DOHH2 (cell line): ENCODE measurements around the gene PLK2.

Experiments used
- H3F3A ChIP-seq: fragments of 200-600 bp; sonication (generic), shearing (Covaris generic); 2 replicates; pipeline ENCODE4 v1.6.0; 2016; ENCODE audit warnings: antibody characterized with exemption, mild to moderate bottlenecking; ENCODE audit not compliant: control insufficient read depth, insufficient read depth
- H3K27ac ChIP-seq: fragments of 200-600 bp; sonication (generic); 2 replicates; pipeline ENCODE4 v1.5.1; 2014; ENCODE audit warnings: low read depth, mild to moderate bottlenecking, low read length, moderate library complexity
- H3K27me3 ChIP-seq: fragments of 200-600 bp; sonication (generic); 2 replicates; pipeline ENCODE4 v1.6.1; 2014; ENCODE audit warnings: mild to moderate bottlenecking, low read length, mixed read lengths; ENCODE audit not compliant: control insufficient read depth
- H3K36me3 ChIP-seq: fragments of 200-600 bp; sonication (generic); 2 replicates; pipeline ENCODE4 v1.6.1; 2014; ENCODE audit warnings: mild to moderate bottlenecking, low read length, moderate library complexity, mixed read lengths; ENCODE audit not compliant: control insufficient read depth
- H3K4me1 ChIP-seq: fragments of 200-600 bp; sonication (generic); 2 replicates; pipeline ENCODE4 v1.6.1; 2014; ENCODE audit warnings: mild to moderate bottlenecking, low read length, mixed read lengths; ENCODE audit not compliant: control insufficient read depth
- H3K4me2 ChIP-seq: fragments of 200-600 bp; sonication (generic); 2 replicates; pipeline ENCODE4 v1.6.0; 2014; ENCODE audit warnings: mild to moderate bottlenecking, low read length, moderate library complexity
- H3K4me3 ChIP-seq: fragments of 200-600 bp; sonication (generic); 2 replicates; pipeline ENCODE4 v1.5.1; 2014; ENCODE audit warnings: mild to moderate bottlenecking, low read length, mixed read lengths
- H3K79me2 ChIP-seq: fragments of 200-600 bp; sonication (generic); 2 replicates; pipeline ENCODE4 v1.6.1; 2014; ENCODE audit warnings: mild to moderate bottlenecking, low read length, mixed read lengths; ENCODE audit not compliant: control insufficient read depth
- H3K9me2 ChIP-seq: fragments of 200-600 bp; sonication (generic); replicated peaks from 2 replicates; pipeline ENCODE4 v1.6.1; 2014; ENCODE audit warnings: mild to moderate bottlenecking, low read length, mixed read lengths; ENCODE audit not compliant: control insufficient read depth
- H3K9me3 ChIP-seq: fragments of 200-600 bp; sonication (generic); 2 replicates; pipeline ENCODE4 v1.6.1; 2014; ENCODE audit warnings: antibody characterized with exemption, low read length, mixed read lengths; ENCODE audit not compliant: control insufficient read depth, insufficient read depth
- H4K20me1 ChIP-seq: fragments of 200-600 bp; sonication (generic); 2 replicates; pipeline ENCODE4 v1.6.0; 2014; ENCODE audit warnings: low read depth, mild to moderate bottlenecking, antibody characterized with exemption, low read length, moderate library complexity; ENCODE audit not compliant: control insufficient read depth, insufficient read depth
- CTCF ChIP-seq: fragments of 200-600 bp; sonication (generic); IDR thresholded peaks from one replicate; pipeline ENCODE4 v1.5.1; 2014; ENCODE audit warnings: antibody characterized with exemption, mild to moderate bottlenecking, low read depth, low read length; ENCODE audit not compliant: poor library complexity, severe bottlenecking
- EZH2phosphoT487 ChIP-seq: fragments of 200-600 bp; sonication (generic); IDR thresholded peaks from 2 replicates; pipeline ENCODE4 v1.6.1; 2017; ENCODE audit warnings: borderline replicate concordance, mild to moderate bottlenecking, antibody characterized with exemption, low read length, moderate library complexity, mixed read lengths

The PLK2 gene

GRCh38 chr5:58450018-58450417, 9.9 kb downstream of the PLK2 start:
- no peaks in the 10 kb centered on the region for H3F3A ChIP-seq

GRCh38 chr5:58447226-58447625, 12.7 kb downstream of the PLK2 start:
- H3K9me3 ChIP-seq, result 0 out of 2 replicates have a peak, but pooled peaks cover 2% of the 10 kb centered on the region
- no peaks in the 10 kb centered on the region for H3K36me3 ChIP-seq
- TF ChIP-seq CTCF (no peak), EZH2phosphoT487 (no peak)
- H3K4me3 ChIP-seq, result no peak overlapping the region
- no peak overlapping the region for H3K27ac ChIP-seq
- no peaks in the 10 kb centered on the region for H3K79me2 ChIP-seq
- H3K4me2 ChIP-seq, result no peak overlapping the region
- H3K9me2 ChIP-seq, result no peaks in the 10 kb centered on the region
- no peaks in the 10 kb centered on the region for H3F3A ChIP-seq
- H3K4me1 ChIP-seq, result no peaks in the 10 kb centered on the region
- H3K27me3 ChIP-seq, result peaks cover 2% of the 10 kb centered on the region; the same call in 1 of the 2 replicates
- no peaks in the 10 kb centered on the region for H4K20me1 ChIP-seq

More at GRCh38 chr5:58450018-58450417, 9.9 kb downstream of the PLK2 start:
- Histone ChIP-seq H4K20me1 (no peaks in the 10 kb centered on the region), H3K27ac (no peak overlapping the region), H3K79me2 (no peaks in the 10 kb centered on the region), H3K27me3 (peaks cover 2% of the 10 kb centered on the region; the same call in 1 of the 2 replicates), H3K4me2 (no peak overlapping the region), H3K4me3 (no peak overlapping the region), H3K9me3 (0 out of 2 replicates have a peak, but pooled peaks cover 2% of the 10 kb centered on the region), H3K4me1 (no peaks in the 10 kb centered on the region), H3K36me3 (no peaks in the 10 kb centered on the region), H3K9me2 (no peaks in the 10 kb centered on the region)
- TF ChIP-seq EZH2phosphoT487, result no peak

- Histone ChIP-seq H3K9me2 (no peaks in the 10 kb centered on the region), H3K36me3 (no peaks in the 10 kb centered on the region), H3K79me2 (no peaks in the 10 kb centered on the region), H3K4me1 (no peaks in the 10 kb centered on the region), H3K4me3 (no peak overlapping the region), H3F3A (no peaks in the 10 kb centered on the region), H3K27me3 (peaks cover 2% of the 10 kb centered on the region; the same call in 1 of the 2 replicates), H3K9me3 (0 out of 2 replicates have a peak, but pooled peaks cover 2% of the 10 kb centered on the region), H4K20me1 (no peaks in the 10 kb centered on the region), H3K4me2 (no peak overlapping the region), H3K27ac (no peak overlapping the region)
- TF ChIP-seq EZH2phosphoT487, result no peak
- TF ChIP-seq CTCF, result no peak
Measured at GRCh38 chr5:58446024-58446423, 13.9 kb downstream of the PLK2 start.

GRCh38 chr5:58444805-58445204, 15.1 kb downstream of the PLK2 start:
- H3K9me2 ChIP-seq, result no peaks in the 10 kb centered on the region
- no peaks in the 10 kb centered on the region for H3K27me3 ChIP-seq
- H3K4me3 ChIP-seq, result no peak overlapping the region
- no peak overlapping the region for H3K4me2 ChIP-seq
- H3F3A ChIP-seq, result no peaks in the 10 kb centered on the region
- H3K4me1 ChIP-seq, result no peaks in the 10 kb centered on the region
- no peak overlapping the region for H3K27ac ChIP-seq
- no peaks in the 10 kb centered on the region for H4K20me1 ChIP-seq
- H3K36me3 ChIP-seq, result no peaks in the 10 kb centered on the region
- TF ChIP-seq EZH2phosphoT487 (no peak), CTCF (no peak)
- 0 out of 2 replicates have a peak, but pooled peaks cover 2% of the 10 kb centered on the region for H3K9me3 ChIP-seq
- no peaks in the 10 kb centered on the region for H3K79me2 ChIP-seq
